Body of pancreas (tissue), 4 donors: Measurements from ENCODE around the gene FIGLA. TPM values are rescaled to one million over a fixed set of nuclear protein-coding genes. Genes with fewer than 3 reads are reported as not detected.

Experiments used
- ATAC-seq: fragments of 150-250 bp; one replicate; pipeline ENCODE4 v1.9.1; 2016
- DNase-seq, 4 donors: peaks; one replicate each; pipeline ENCODE4 v3.0.0-alpha.2; 2019
- H3K27ac ChIP-seq, 4 donors: fragments of 200-600 bp; sonication (generic); 1 replicate in 3 of 4; 2 replicates in 1 of 4; pipeline versions ENCODE4 v1.5.1 to v1.6.1; 2016 to 2019; ENCODE audit warnings: mild to moderate bottlenecking in 1 of 4, mixed read lengths in 1 of 4, moderate library complexity in 1 of 4
- H3K27me3 ChIP-seq, 2 donors: fragments of 200-600 bp; sonication (generic); one replicate each; pipeline ENCODE4 v1.6.0; 2016; ENCODE audit warnings: mild to moderate bottlenecking in 1 of 2
- H3K36me3 ChIP-seq, 2 donors: fragments of 200-600 bp; sonication (generic); replicated peaks in 1 of 2; 2 replicates each; pipeline ENCODE4 v1.5.1; 2016; ENCODE audit warnings: low read depth in 2 of 2; ENCODE audit not compliant: insufficient read depth in 1 of 2
- H3K4me1 ChIP-seq: fragments of 200-600 bp; sonication (generic); one replicate; pipeline ENCODE4 v1.6.0; 2016
- H3K4me3 ChIP-seq, 2 donors: fragments of 200-600 bp; sonication (generic); 1 replicate in 1 of 2; 2 replicates in 1 of 2; pipeline ENCODE4 v1.5.1; 2016 to 2019
- H3K9me3 ChIP-seq, 3 donors: fragments of 200-600 bp; sonication (generic); 1 replicate in 2 of 3; 2 replicates in 1 of 3; pipeline ENCODE4 v1.5.1; 2016
- POLR2A ChIP-seq, 3 donors: fragments of 450-650 bp; IDR thresholded peaks; one replicate each; pipeline ENCODE4 v1.6.1; 2016; ENCODE audit warnings: antibody characterized with exemption in 3 of 3, mild to moderate bottlenecking in 2 of 3
- WGBS, 2 donors: methylation state at CpG; one replicate each; pipeline ENCODE4 v1.1.5; 2017; 5-methylcytosine and 5-hydroxymethylcytosine counted together
- intact Hi-C: fragments of 100-400 bp; cut with DNase I; formaldehyde crosslinking; loops from one replicate; pipeline ENCODE4 v1.15.1; 2023
- total RNA-seq, 2 donors: library from RNA; depleted of rRNA; stranded (reverse); fragments of >200 nt; gene quantifications; one replicate each; pipeline ENCODE4 v1.1.0, GENCODE V29; 2016
- TF ChIP-seq, protein P1 (sequence below), 7 experiments: fragments of 450-650 bp in 4 of 7; fragments of 200-600 bp in 3 of 7; sonication (generic) in 3 of 7; IDR thresholded peaks; one replicate each; pipeline ENCODE4 v1.5.1; 2016 to 2019; ENCODE audit warnings: antibody characterized with exemption in 7 of 7

The FIGLA gene
- total RNA-seq, 2 donors from 2014 or later, result not detected

DNA sequence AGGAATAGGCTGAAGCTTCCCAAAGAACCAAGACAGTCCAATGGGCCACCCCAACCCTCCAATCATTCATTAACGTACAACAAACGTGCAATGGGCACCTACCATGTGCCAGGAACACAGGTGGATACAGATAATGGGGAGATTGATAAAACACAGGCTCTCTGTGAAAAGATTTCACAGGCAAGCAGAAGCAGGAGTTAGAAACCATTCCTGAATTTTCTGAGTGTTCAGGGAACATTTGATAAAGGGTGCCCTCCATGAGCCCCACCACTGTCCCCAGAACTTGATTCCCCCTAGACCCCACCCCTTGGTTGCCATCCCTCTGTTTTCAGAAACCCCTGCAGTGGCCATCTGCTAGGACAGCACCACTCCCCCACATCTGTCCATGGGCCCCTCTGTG is 43.7 kb upstream of the FIGLA start:
- intact Hi-C loops, result no loop called here
- WGBS, 2 donors, result 53 to 70% methylated on average over 2 of the region's 2 CpGs
- no peak for DNase-seq
- H3K4me1 ChIP-seq, result no peaks in the 10 kb centered on the region
- no peak overlapping the region for H3K4me3 ChIP-seq
- no peak for ATAC-seq
- H3K27ac ChIP-seq, result no peak overlapping the region
- no peaks in the 10 kb centered on the region for H3K27me3 ChIP-seq
- no peaks in the 10 kb centered on the region for H3K9me3 ChIP-seq
- no peaks in the 10 kb centered on the region for H3K36me3 ChIP-seq
- TF ChIP-seq, protein P1, sequence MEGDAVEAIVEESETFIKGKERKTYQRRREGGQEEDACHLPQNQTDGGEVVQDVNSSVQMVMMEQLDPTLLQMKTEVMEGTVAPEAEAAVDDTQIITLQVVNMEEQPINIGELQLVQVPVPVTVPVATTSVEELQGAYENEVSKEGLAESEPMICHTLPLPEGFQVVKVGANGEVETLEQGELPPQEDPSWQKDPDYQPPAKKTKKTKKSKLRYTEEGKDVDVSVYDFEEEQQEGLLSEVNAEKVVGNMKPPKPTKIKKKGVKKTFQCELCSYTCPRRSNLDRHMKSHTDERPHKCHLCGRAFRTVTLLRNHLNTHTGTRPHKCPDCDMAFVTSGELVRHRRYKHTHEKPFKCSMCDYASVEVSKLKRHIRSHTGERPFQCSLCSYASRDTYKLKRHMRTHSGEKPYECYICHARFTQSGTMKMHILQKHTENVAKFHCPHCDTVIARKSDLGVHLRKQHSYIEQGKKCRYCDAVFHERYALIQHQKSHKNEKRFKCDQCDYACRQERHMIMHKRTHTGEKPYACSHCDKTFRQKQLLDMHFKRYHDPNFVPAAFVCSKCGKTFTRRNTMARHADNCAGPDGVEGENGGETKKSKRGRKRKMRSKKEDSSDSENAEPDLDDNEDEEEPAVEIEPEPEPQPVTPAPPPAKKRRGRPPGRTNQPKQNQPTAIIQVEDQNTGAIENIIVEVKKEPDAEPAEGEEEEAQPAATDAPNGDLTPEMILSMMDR (IDR thresholded peaks at IDR 0.05), result no peak
- TF ChIP-seq POLR2A (IDR thresholded peaks at IDR 0.05), result no peak

DNA sequence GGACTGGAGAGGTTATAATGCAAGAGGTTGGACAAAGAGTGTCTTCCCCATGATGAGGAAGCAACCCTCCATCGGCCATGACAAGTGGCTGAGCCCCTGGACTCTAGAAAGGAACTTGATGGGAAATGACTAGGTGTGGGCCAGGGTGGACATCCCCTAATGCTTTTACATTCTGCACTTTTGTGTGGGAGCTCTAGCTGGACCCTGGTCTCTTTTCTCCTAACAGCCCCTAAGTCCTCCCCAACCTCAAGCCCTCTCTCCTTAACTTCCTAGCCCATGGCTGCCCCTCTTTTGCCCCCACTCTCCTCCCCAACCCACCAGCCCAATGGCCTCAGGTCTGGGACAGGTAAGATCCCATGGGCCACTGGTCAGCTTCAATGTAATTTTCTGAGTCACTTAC is 42.8 kb upstream of the FIGLA start:
- 78 to 91% methylated on average over 1 of the region's 1 CpG for WGBS, 2 donors
- ATAC-seq, result no peak
- intact Hi-C loops, result no loop called here

DNA sequence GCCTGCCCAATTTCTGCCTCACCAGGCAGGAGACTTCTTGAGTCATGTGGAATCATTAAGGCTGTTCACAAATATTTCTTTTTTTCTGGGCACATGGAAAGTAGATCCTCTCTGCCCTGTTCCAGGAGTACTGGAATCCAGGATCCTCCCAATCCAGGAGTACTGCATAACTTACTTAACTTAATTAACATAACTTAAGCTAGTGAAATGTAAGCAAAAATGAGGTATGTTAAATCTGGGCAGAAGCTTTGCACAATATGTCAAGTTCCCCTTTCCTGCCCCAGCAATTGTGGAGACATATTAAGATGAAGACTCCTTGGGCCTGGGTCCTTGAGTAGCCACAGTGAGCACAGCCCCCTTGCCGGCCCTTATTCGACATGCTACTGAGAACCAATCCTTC is 41.9 kb upstream of the FIGLA start:
- intact Hi-C loops, result no loop called here
- TF ChIP-seq, protein P1 (IDR thresholded peaks at IDR 0.05), result no peak
- TF ChIP-seq POLR2A (IDR thresholded peaks at IDR 0.05), result no peak

More for the DNA sequence above, 42.8 kb upstream of the FIGLA start:
- no peak for DNase-seq
- no peaks in the 10 kb centered on the region for H3K4me1 ChIP-seq
- H3K36me3 ChIP-seq, result no peaks in the 10 kb centered on the region
- H3K9me3 ChIP-seq, result no peaks in the 10 kb centered on the region
- no peaks in the 10 kb centered on the region for H3K27me3 ChIP-seq
- H3K27ac ChIP-seq, result no peak overlapping the region
- H3K4me3 ChIP-seq, result no peak overlapping the region
- no peak for TF ChIP-seq POLR2A (IDR thresholded peaks at IDR 0.05)
- TF ChIP-seq, protein P1 (IDR thresholded peaks at IDR 0.05), result no peak

DNA sequence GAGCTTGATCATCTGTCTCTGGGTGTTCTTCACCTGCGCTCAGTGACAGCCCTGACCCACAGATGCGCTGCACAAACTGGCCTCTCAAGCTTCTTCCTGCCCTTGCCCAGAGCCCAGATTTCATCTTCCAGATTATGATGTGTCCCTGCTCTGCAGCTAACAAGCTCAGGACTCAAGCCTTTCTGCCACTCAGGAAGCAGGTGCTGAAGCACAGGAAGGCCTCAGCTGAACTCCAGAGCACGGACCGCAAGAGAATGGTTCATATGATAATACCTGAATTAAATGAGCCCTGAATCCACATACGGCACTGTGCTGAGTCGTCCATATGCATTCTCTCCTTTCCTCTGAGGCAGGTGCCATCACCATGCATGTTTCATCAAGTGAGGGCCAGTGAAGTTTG is 41.4 kb upstream of the FIGLA start:
- ATAC-seq (no peak), DNase-seq (no peak)
- Histone ChIP-seq H3K4me1 (no peaks in the 10 kb centered on the region), H3K27me3 (no peaks in the 10 kb centered on the region), H3K4me3 (no peak overlapping the region), H3K27ac (no peak overlapping the region), H3K36me3 (no peaks in the 10 kb centered on the region), H3K9me3 (no peaks in the 10 kb centered on the region)
- 74 to 77% methylated on average over 6 of the region's 6 CpGs for WGBS, 2 donors
- intact Hi-C loops, result no loop called here
- no peak for TF ChIP-seq POLR2A (IDR thresholded peaks at IDR 0.05)
- TF ChIP-seq, protein P1 (IDR thresholded peaks at IDR 0.05), result no peak

More for the DNA sequence above, 41.9 kb upstream of the FIGLA start:
- Histone ChIP-seq H3K4me3 (no peak overlapping the region), H3K9me3 (no peaks in the 10 kb centered on the region), H3K27me3 (no peaks in the 10 kb centered on the region), H3K27ac (no peak overlapping the region), H3K4me1 (no peaks in the 10 kb centered on the region), H3K36me3 (no peaks in the 10 kb centered on the region)
- no peak for ATAC-seq
- no peak for DNase-seq
- WGBS, 2 donors, result 76 to 77% methylated on average over 2 of the region's 2 CpGs

DNA sequence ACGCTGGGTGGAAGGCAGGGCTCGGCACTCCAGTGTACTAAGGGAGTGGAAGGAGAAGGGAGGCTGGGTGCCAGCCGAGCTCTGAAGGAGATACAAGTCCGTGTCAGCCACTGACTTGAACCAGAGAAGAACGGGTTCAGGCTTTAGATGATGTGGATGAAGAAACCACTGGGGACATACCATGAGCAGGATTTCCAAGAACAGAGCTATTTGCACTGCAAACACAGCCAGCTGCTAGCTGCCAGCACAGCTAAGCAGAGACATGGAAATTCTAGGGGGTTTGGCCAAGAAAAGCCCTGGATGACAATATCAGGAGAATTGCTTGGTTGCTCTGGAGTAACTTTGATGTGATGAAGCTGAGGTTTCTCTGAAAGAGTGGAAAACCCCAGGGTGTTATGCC is 39.9 kb upstream of the FIGLA start:
- H3K9me3 ChIP-seq, result no peaks in the 10 kb centered on the region
- TF ChIP-seq, protein P1 (IDR thresholded peaks at IDR 0.05), result no peak
- no peak for TF ChIP-seq POLR2A (IDR thresholded peaks at IDR 0.05)
- intact Hi-C loops, result no loop called here
- H3K4me1 ChIP-seq, result no peaks in the 10 kb centered on the region
- DNase-seq (no peak), ATAC-seq (peak; percentile 21)
- no peak overlapping the region for H3K27ac ChIP-seq
- no peak overlapping the region for H3K4me3 ChIP-seq
- WGBS, 2 donors, result 61 to 68% methylated on average over 5 of the region's 5 CpGs
- H3K27me3 ChIP-seq, result no peaks in the 10 kb centered on the region
- H3K36me3 ChIP-seq, result no peaks in the 10 kb centered on the region
